ENCODE results near the gene CDH15.

DNA sequence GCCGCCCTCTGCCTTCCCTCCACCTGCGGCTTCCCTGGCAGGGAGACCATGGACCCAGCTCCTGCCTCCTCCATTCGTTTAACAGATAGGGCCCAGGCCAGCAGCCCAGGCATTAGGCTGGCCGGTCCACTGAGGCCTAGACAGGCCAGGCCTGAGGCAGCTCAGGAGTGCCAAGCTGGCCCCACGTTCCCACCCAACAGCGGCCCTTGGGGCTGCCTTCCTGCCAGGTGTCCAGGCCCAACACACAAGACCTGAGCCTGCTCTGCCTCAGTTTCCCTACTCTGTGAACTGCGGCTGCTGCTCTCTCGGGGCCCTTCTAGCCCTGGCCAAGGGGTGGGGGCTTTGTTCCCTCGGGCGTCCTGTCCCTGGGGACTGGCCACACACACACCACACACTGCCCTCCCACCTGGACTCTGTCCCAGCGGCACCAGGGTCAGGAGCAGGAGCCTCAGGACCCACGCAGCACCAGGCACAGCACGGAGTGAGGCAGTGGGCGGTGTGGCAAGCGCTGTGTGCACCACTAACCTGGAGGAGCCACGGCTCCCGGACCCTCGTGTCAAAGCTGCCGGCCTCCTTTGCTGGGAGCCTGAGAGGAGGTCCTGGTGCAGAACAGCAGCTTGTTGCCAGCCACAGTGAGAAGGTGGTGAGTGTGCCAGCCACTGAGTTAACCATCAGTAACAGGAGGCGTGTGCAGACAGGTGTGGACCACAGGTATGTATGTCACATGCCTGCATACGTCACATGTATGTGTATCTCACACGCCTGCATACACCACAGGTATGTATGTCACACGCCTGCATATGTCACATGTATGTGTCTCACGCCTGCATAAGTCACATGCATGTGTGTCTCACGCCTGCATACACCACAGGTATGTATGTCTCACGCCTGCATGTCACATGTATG, 14.6 kb upstream of the CDH15 start:
- TF ChIP-seq CTCF (IDR thresholded peaks at IDR 0.05; ENCODE audit: insufficient read depth, low read length, poor library complexity, severe bottlenecking): no peak
- no peak for TF ChIP-seq EZH2phosphoT487 (conservative IDR thresholded peaks at IDR 0.05; ENCODE audit: low read length)

Measured in SU-DHL-6 (cell line).